Transverse colon (tissue), 3 donors: ENCODE data around the gene PROM1.

Experiments
- POLR2A ChIP-seq: fragments of 450-650 bp; IDR thresholded peaks from one replicate; pipeline ENCODE4 v1.6.1; 2016; ENCODE audit warnings: antibody characterized with exemption, mild to moderate bottlenecking, moderate library complexity
- TF ChIP-seq, protein P1 (sequence below), 5 experiments: fragments of 200-600 bp in 3 of 5; fragments of 450-650 bp in 2 of 5; sonication (generic) in 3 of 5; IDR thresholded peaks; 1 replicate in 2 of 5; 2 replicates in 3 of 5; pipeline ENCODE4 v1.5.1; 2016 to 2017; ENCODE audit warnings: antibody characterized with exemption in 5 of 5, inconsistent platforms in 3 of 5, mild to moderate bottlenecking in 2 of 5, moderate library complexity in 1 of 5

GRCh38 chr4:16083241-16084191 is at the start of gene PROM1:
- TF ChIP-seq, protein P1, sequence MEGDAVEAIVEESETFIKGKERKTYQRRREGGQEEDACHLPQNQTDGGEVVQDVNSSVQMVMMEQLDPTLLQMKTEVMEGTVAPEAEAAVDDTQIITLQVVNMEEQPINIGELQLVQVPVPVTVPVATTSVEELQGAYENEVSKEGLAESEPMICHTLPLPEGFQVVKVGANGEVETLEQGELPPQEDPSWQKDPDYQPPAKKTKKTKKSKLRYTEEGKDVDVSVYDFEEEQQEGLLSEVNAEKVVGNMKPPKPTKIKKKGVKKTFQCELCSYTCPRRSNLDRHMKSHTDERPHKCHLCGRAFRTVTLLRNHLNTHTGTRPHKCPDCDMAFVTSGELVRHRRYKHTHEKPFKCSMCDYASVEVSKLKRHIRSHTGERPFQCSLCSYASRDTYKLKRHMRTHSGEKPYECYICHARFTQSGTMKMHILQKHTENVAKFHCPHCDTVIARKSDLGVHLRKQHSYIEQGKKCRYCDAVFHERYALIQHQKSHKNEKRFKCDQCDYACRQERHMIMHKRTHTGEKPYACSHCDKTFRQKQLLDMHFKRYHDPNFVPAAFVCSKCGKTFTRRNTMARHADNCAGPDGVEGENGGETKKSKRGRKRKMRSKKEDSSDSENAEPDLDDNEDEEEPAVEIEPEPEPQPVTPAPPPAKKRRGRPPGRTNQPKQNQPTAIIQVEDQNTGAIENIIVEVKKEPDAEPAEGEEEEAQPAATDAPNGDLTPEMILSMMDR (IDR thresholded peaks at IDR 0.05): no peak
- TF ChIP-seq POLR2A: no peak
